Omental fat pad (tissue), 4 donors: Measurements from ENCODE around the gene PRELID3B. TPM values are rescaled to one million over a fixed set of nuclear protein-coding genes. Genes with fewer than 3 reads are reported as not detected.

ENCODE experiments used
- ATAC-seq: fragments of 150-250 bp; one replicate; pipeline ENCODE4 v1.9.1; 2016; ENCODE audit warnings: mild to moderate bottlenecking, moderate library complexity; ENCODE audit not compliant: low FRiP score
- DNase-seq: peaks from one replicate; pipeline ENCODE4 v3.0.0-alpha.2; 2019; ENCODE audit warnings: low spot score
- total RNA-seq, 4 donors: library from RNA; depleted of rRNA; stranded (reverse); fragments of >200 nt; gene quantifications; one replicate each; pipeline ENCODE4 v1.1.0, GENCODE V29; 2016
- TF ChIP-seq, protein P1 (sequence below), 3 donors: fragments of 450-650 bp; IDR thresholded peaks; one replicate each; pipeline ENCODE4 v1.5.1; 2016 to 2017; ENCODE audit warnings: antibody characterized with exemption in 3 of 3, mild to moderate bottlenecking in 3 of 3, moderate library complexity in 2 of 3

Gene PRELID3B
- total RNA-seq, 4 donors from 2014 or later: 33.1 to 71.1 (median 51.2) TPM

GRCh38 chr20:59023616-59024015 is 19.0 kb downstream of the PRELID3B start:
- DNase-seq: no peak
- TF ChIP-seq, protein P1, sequence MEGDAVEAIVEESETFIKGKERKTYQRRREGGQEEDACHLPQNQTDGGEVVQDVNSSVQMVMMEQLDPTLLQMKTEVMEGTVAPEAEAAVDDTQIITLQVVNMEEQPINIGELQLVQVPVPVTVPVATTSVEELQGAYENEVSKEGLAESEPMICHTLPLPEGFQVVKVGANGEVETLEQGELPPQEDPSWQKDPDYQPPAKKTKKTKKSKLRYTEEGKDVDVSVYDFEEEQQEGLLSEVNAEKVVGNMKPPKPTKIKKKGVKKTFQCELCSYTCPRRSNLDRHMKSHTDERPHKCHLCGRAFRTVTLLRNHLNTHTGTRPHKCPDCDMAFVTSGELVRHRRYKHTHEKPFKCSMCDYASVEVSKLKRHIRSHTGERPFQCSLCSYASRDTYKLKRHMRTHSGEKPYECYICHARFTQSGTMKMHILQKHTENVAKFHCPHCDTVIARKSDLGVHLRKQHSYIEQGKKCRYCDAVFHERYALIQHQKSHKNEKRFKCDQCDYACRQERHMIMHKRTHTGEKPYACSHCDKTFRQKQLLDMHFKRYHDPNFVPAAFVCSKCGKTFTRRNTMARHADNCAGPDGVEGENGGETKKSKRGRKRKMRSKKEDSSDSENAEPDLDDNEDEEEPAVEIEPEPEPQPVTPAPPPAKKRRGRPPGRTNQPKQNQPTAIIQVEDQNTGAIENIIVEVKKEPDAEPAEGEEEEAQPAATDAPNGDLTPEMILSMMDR (IDR thresholded peaks at IDR 0.05): no peak
- no peak for ATAC-seq

DNA sequence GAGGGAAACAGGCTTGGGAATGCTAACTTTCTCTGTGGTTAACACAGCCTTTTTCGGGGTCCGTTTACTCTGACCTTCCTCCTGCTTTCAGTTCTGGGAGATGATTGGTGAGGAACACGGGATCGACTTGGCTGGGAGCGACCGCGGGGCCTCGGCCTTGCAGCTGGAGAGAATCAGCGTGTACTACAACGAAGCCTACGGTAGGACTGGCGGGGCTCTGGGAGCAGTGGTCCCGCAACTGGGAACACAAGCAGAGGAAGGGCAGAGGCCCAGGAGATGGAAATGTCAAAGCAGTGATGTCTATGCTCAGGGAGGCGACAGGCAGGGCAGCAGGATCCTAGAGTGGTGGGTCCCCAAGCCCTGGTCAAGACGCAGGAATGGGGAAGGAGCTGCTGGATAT is 19.8 kb downstream of the PRELID3B start:
- DNase-seq (no peak), ATAC-seq (no peak)
- TF ChIP-seq, protein P1 (IDR thresholded peaks at IDR 0.05): no peak

DNA sequence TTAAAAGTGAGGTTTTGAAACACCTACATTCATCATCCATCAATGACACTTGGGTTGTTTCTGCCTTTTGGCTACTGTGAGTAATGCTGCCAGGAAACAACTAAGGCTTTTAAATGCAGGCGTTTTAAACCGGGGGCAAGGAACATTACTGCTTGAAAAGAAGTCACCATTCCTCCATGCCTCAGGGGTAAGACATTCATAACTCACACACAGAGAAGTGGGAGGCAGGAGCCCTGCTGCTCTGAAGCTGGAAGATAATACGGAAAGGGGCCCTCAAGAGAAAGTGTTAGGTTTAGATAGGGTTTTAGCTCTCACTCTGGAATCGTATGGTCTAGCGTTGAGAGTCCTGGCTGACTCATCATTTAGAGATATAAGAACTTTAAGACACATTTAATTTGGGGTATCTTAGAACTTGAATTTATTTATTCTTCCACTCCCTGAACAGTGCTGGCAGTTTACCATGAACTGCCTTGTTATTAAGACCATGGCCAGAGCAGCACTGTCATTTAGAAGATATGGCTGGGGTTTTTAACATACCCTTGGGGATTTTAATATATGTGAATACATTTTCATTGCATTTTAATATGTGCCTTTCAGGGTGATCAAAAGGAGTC is 21.5 kb downstream of the PRELID3B start:
- TF ChIP-seq, protein P1 (IDR thresholded peaks at IDR 0.05): no peak
- no peak for DNase-seq
- peak; percentile 73 for ATAC-seq

- DNase-seq (no peak), ATAC-seq (no peak)
- TF ChIP-seq, protein P1 (IDR thresholded peaks at IDR 0.05): no peak
Observed at GRCh38 chr20:59019217-59019616, 23.4 kb downstream of the PRELID3B start, which contains the start of gene TUBB1. Gene TUBB1 (plus strand): TSS chr20:59019429. CDS start chr20:59019523, 94 bp downstream.

DNA sequence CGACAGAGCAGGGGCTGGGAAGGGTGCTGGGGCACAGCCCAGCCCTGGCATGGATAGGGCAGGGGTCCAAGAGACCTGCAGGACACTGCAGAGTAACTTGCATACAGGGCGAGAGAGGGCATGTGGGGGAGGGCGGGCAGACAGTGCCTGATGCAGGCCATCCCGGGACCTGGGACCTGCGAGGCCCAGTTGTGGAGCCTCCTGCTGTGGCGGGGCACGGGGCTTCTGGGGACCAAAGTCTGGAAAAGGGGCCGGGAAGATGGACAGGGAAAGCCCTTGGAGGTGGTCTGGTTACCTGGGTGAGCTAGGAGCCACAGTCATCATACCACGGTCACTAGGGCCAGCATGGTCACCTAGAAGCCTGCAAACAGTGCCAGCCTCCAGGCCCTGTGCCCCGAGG is 23.8 kb downstream of the PRELID3B start:
- TF ChIP-seq, protein P1 (IDR thresholded peaks at IDR 0.05): no peak
- DNase-seq (no peak), ATAC-seq (no peak)

- ATAC-seq: no peak
- TF ChIP-seq, protein P1 (IDR thresholded peaks at IDR 0.05): no peak
Observed at GRCh38 chr20:59017493-59018231, 24.9 kb downstream of the PRELID3B start.

More at GRCh38 chr20:59017493-59018231, 24.9 kb downstream of the PRELID3B start:
- DNase-seq: no peak
